ENCODE results near the gene TBX1.

GRCh38 chr22:19724927-19725661 is 35.5 kb upstream of the TBX1 start:
- TF ChIP-seq CTCF (IDR thresholded peaks at IDR 0.05; ENCODE audit: insufficient read depth, low read depth, low read length) (no peak), EZH2 (IDR thresholded peaks at IDR 0.05; ENCODE audit: insufficient read depth, low read length) (no peak)

All from astrocyte (in vitro differentiated cells and primary cell).